Measurements from ENCODE around the gene FEZ2.

DNA sequence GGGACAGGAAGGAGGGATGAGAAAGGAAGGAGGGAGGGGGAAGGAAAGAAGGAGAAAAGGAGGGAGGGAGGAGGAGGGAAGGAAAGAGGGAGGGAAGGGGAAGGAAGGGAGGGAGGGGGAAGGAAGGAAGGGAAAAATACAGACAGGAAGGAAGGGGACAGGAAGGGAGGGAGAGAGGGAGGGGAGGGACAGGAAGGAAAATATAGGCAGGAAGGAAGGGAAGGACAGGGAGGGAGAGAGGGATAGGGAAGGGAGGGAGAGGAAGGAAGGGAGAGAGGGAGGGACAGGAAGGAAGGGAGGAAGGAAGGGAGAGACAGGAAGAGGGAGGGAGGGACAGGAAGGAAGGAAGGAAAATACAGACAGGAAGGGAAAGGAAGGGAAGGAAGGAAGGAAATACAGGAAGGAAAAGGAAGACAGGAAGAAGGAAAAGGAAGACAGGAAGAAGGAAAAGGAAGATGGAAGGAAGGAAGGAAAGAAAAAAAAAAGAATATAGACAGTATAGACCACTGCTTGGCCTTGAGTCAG, 63.6 kb downstream of the FEZ2 start:
- TF ChIP-seq, protein P1, sequence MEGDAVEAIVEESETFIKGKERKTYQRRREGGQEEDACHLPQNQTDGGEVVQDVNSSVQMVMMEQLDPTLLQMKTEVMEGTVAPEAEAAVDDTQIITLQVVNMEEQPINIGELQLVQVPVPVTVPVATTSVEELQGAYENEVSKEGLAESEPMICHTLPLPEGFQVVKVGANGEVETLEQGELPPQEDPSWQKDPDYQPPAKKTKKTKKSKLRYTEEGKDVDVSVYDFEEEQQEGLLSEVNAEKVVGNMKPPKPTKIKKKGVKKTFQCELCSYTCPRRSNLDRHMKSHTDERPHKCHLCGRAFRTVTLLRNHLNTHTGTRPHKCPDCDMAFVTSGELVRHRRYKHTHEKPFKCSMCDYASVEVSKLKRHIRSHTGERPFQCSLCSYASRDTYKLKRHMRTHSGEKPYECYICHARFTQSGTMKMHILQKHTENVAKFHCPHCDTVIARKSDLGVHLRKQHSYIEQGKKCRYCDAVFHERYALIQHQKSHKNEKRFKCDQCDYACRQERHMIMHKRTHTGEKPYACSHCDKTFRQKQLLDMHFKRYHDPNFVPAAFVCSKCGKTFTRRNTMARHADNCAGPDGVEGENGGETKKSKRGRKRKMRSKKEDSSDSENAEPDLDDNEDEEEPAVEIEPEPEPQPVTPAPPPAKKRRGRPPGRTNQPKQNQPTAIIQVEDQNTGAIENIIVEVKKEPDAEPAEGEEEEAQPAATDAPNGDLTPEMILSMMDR (IDR thresholded peaks at IDR 0.05; ENCODE audit: extremely low read depth in 1 of 2, insufficient read depth in 1 of 2, low read depth in 1 of 2, low read length in 2 of 2), result no peak
- TF ChIP-seq POLR2A (IDR thresholded peaks at IDR 0.05; ENCODE audit: low read depth, low read length), result peak; percentile 27
- no peak for TF ChIP-seq POLR2AphosphoS5 (IDR thresholded peaks at IDR 0.05; ENCODE audit: insufficient read depth, low read depth, low read length)
